NB4 (cell line): ENCODE results near the gene C16orf87.
"Not testable (repeated sequence)": the region's sequence is repeated elsewhere in the genome, so short reads cannot be mapped to it uniquely, and the experiment has no call there.

Experiments
- DNase-seq: peaks from one replicate; pipeline ENCODE4 v3.0.0; 2010; ENCODE audit warnings: low read depth
- H3K4me3 ChIP-seq: one replicate; pipeline ENCODE4 v1.5.1; 2011; ENCODE audit warnings: mild to moderate bottlenecking, low read depth, low read length, moderate library complexity
- CTCF ChIP-seq: IDR thresholded peaks from one replicate; pipeline ENCODE4 v1.5.1; 2012; ENCODE audit warnings: low read depth, low read length
- MAX ChIP-seq: IDR thresholded peaks from 2 replicates; pipeline ENCODE4 v1.6.1; 2011; ENCODE audit warnings: low read depth, low read length
- MYC ChIP-seq: IDR thresholded peaks from 2 replicates; pipeline ENCODE4 v1.6.1; 2011; ENCODE audit warnings: low read depth, low read length
- POLR2A ChIP-seq: IDR thresholded peaks from 2 replicates; pipeline ENCODE4 v1.6.1; 2011; ENCODE audit warnings: mild to moderate bottlenecking; ENCODE audit not compliant: insufficient read length; ENCODE audit errors: extremely low read depth

C16orf87 gene, protein sequence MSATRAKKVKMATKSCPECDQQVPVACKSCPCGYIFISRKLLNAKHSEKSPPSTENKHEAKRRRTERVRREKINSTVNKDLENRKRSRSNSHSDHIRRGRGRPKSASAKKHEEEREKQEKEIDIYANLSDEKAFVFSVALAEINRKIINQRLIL

DNA sequence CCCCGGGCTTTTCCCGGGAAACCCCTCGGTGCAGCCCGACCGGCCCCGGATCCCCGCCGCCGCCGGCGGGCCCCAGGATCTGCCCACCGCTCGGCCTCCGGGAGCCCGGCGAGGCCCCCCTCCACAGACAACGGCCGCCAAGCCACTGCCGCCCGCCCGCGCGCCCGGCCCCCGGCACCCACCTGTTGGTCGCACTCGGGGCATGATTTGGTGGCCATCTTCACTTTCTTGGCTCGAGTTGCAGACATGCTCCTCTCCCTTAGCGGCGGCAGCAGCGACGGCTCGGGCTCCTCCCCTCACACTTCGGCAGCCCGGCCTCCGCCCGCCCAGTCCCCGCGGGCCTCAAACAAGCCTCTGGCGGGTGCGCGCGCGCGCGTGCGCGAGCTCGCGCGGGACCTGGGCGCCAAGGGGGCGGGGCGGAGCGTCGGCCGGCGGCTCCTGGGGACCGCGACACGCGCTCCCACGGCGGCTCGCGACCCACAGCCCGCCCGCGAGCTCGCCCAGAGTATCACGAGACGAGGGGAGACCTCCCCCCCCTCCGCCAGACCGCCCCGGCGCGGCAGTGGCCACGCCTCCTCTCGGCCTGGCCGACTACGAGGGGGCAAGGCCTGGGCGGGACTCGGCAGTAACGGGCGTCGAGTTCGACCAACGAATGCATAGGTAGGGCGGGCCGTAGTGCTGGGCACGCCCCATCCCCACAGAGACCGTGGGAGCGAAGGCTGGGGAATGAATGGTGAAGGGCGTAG lies at the start of gene C16orf87:
Gene C16orf87 (minus strand): TSS at position 279 of the 746 bp plus-strand sequence. CDS start 31 bp downstream, at position 248.
- DNase-seq: peak; percentile 96
- no peak for TF ChIP-seq MYC
- peak; percentile 83 for TF ChIP-seq POLR2A
- no peak for TF ChIP-seq MAX
- peak within 1 kb of the TSS; percentile 90 for H3K4me3 ChIP-seq

DNA sequence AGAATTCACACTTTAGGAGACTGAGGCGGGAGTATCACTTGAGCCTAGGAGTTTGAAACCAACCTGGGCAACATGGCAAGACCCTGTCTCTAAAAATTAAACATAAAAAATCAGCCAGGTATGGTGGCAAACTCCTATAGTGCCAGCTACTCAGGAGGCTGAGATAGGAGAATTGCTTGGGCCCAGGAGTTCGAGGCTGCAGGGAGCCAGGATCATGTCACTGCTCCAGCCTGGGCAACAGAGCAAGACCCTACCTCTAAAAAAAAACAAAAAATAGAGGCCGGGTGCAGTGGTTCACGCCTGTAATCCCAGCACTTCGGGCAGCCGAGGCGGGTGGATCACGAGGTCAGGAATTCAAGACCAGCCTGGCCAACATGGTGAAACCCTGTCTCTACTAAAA lies 44.3 kb upstream of the C16orf87 start:
- no peak overlapping the region for H3K4me3 ChIP-seq
- TF ChIP-seq POLR2A: no peak
- TF ChIP-seq MAX: no peak
- no peak for TF ChIP-seq CTCF
- TF ChIP-seq MYC: no peak
- no peak for DNase-seq

- TF ChIP-seq POLR2A (no peak), CTCF (no peak), MYC (no peak), MAX (no peak)
- no peak overlapping the region for H3K4me3 ChIP-seq
- no peak for DNase-seq
These were observed 42.2 kb upstream of the C16orf87 start for GRCh38 chr16:46873201-46873600.

GRCh38 chr16:46871597-46871996 lies 40.6 kb upstream of the C16orf87 start:
- TF ChIP-seq CTCF (no peak), POLR2A (no peak)

GRCh38 chr16:46868891-46869290 lies 37.9 kb upstream of the C16orf87 start:
- not testable (repeated sequence) for H3K4me3 ChIP-seq, DNase-seq

More at GRCh38 chr16:46871597-46871996, 40.6 kb upstream of the C16orf87 start:
- H3K4me3 ChIP-seq: no peak overlapping the region
- no peak for DNase-seq

DNA sequence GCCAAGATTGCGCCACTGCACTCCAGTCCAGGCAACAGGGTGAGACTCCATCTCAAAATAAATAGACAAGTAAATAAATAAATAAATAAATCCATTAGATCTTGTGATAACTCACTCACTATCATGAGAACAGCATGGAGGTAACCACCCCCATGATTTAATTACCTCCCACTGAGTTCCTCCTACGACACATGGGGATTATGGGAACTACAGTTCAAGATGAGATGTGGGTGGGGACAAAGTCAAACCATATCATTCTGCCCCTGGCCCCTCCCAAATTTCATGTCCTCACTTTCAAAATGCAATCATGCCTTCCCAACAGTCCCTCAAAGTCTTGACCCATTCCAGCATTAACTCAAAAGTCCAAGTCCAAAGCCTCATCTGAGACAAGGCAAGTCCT lies 36.5 kb upstream of the C16orf87 start:
- not testable (repeated sequence) for DNase-seq, H3K4me3 ChIP-seq

DNA sequence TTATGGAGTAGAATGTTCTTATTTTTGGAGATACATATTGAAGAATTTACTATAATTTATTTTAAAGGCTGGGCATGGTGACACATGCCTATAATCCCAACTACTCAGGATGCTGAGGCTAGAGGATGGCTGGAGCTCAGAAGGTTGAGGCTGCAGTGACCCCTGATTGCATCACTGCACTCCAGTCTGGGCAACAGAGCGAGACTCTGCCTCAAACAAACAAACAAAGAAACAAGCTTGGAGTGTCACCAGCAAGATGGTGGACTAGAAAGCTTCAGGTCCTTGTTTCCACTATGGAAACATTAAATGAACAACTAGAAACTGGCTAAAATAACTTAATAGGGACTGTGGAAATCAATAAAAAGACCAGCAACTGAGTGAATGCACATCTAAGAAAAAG lies 35.3 kb upstream of the C16orf87 start:
- no peak for DNase-seq
- no peak for TF ChIP-seq CTCF
- TF ChIP-seq POLR2A: no peak
- TF ChIP-seq MAX: no peak
- TF ChIP-seq MYC: no peak
- no peak overlapping the region for H3K4me3 ChIP-seq
